BJ (cell line): ENCODE data around the gene DUSP8. TPM values are rescaled to one million over a fixed set of nuclear protein-coding genes. Genes with fewer than 3 reads are reported as not detected.
A peak's percentile ranks its signal among the peaks of the same experiment; 100 is the strongest.

Experiments
- CTCF ChIA-PET: fragments of 350-600 bp; formaldehyde crosslinking; extraction: SDS; loops from one replicate; lab custom pipeline; 2021; ENCODE audit warnings: antibody characterized with exemption, inconsistent platforms; lab: Yijun Ruan, JAX
- POLR2A ChIA-PET: fragments of 300-600 bp; sonication (Branson Sonifier 250); formaldehyde crosslinking; extraction: SDS; loops from one replicate; lab custom pipeline; 2021; ENCODE audit warnings: antibody characterized with exemption; lab: Charles Lee
- DNase-seq: peaks from one replicate; pipeline ENCODE4 v3.0.0-alpha.2; 2011; ENCODE audit warnings: low read depth
- H3K27me3 ChIP-seq: 2 replicates; pipeline ENCODE4 v1.6.0; 2011; ENCODE audit warnings: low read length; ENCODE audit not compliant: control insufficient read depth, insufficient read depth
- H3K36me3 ChIP-seq: 2 replicates; pipeline ENCODE4 v1.5.1; 2011; ENCODE audit warnings: low read length; ENCODE audit not compliant: control insufficient read depth, insufficient read depth
- H3K4me3 ChIP-seq: 2 replicates; pipeline ENCODE4 v1.5.1; 2011; ENCODE audit warnings: low read depth, mild to moderate bottlenecking, control low read depth, low read length
- polyA plus RNA-seq: library from polyadenylated mRNA; depleted of rRNA; stranded (reverse); fragments of >200 nt; gene quantifications from 2 replicates; pipeline ENCODE4 v1.2.3, GENCODE V29; 2011
- TF ChIP-seq, protein P1 (sequence below): IDR thresholded peaks from 2 replicates; pipeline ENCODE4 v1.5.1; 2011; ENCODE audit warnings: low read depth, mild to moderate bottlenecking, control low read depth, inconsistent platforms, low read length, moderate library complexity; ENCODE audit not compliant: insufficient read depth

DUSP8 gene
- polyA plus RNA-seq, 1 experiment = 3.4 TPM

DNA sequence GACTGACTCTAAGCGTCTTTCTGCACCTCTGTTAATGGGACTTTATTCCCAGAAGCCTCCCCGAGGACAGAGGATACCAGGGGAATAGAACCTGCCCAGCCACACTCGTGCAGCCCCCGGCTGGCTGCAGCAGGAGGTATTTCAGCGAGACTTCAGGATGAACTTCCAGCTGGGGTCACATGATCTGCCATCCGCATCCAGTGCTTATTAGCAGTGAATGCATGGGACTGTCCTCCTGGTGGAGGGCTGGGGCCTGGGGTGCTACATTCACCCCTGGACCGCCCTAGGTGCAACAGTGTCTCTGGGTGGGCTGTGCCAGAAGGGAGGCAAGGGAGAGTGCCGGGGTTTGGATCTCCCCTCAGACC is 1.6 kb downstream of the DUSP8 start:
- Histone ChIP-seq H3K27me3 (peaks cover 2% of the 10 kb centered on the region; the same call in 1 of the 2 replicates), H3K4me3 (peak overlapping the region; percentile 69), H3K36me3 (no peaks in the 10 kb centered on the region)
- CTCF ChIA-PET = interaction anchor here (1.1 to 12.4 kb wide), 3 partner anchors 11 to 48 kb away, joined by 4 to 301 read pairs (median 4); no protein-coding TSS in a partner anchor
- POLR2A ChIA-PET = no interaction called here
- no peak for DNase-seq
- TF ChIP-seq, protein P1, sequence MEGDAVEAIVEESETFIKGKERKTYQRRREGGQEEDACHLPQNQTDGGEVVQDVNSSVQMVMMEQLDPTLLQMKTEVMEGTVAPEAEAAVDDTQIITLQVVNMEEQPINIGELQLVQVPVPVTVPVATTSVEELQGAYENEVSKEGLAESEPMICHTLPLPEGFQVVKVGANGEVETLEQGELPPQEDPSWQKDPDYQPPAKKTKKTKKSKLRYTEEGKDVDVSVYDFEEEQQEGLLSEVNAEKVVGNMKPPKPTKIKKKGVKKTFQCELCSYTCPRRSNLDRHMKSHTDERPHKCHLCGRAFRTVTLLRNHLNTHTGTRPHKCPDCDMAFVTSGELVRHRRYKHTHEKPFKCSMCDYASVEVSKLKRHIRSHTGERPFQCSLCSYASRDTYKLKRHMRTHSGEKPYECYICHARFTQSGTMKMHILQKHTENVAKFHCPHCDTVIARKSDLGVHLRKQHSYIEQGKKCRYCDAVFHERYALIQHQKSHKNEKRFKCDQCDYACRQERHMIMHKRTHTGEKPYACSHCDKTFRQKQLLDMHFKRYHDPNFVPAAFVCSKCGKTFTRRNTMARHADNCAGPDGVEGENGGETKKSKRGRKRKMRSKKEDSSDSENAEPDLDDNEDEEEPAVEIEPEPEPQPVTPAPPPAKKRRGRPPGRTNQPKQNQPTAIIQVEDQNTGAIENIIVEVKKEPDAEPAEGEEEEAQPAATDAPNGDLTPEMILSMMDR = no peak

DNA sequence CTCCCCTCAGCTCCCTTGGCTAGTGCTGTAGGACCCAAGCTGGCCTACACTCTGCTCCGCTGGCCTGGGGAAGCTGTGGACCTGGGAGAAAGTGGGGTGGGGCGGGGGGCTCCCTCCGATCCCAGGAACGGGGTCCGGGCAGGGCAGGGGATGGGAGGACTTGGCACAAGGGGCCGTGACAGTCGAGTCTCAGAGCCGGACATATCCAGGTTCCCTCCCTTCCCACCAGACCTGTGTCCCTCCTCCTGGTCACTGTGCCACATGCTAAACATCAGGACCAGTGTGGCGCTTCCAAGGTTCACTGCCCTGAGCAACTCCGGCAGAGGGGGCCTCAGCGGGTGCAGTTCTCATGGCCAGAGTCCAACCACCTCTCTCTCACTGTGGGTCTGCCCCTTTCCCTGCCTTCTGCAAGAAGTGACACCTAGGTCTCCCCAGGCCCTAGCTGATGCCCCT is 2.0 kb downstream of the DUSP8 start:
- POLR2A ChIA-PET = no interaction called here
- CTCF ChIA-PET = interaction anchor here (1.1 to 12.4 kb wide), 3 partner anchors 10 to 49 kb away, joined by 4 to 301 read pairs (median 4); no protein-coding TSS in a partner anchor
- TF ChIP-seq, protein P1 = no peak
- DNase-seq = no peak
- Histone ChIP-seq H3K27me3 (peaks cover 2% of the 10 kb centered on the region; the same call in 1 of the 2 replicates), H3K36me3 (peaks cover 1% of the 10 kb centered on the region; the same call in 1 of the 2 replicates), H3K4me3 (no peak overlapping the region)

DNA sequence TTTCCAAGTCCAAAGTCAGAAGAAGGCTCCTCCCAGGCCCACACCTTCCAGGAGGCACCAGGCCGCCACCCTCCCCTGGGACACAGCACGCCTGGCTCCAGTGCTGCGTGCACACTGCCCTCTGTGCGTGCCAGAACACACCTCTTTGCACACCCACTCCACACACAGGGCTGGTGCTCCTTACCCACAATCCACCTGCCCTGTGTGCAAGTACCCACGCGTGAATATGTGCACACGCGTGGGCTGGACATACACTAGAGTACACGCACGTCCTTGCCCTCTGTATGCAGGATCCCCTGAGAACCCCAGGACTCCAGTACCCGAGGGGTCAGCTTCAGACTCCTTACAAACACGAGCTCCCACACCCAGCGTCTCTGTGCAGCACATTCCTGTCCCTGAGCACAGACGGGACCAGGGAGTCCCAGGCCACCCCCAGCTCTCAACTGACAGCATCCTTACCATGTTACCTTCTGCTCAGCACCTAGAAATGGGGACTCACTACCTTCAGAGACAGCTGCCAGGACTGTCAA is 2.8 kb downstream of the DUSP8 start:
- Histone ChIP-seq H3K36me3 (peaks cover 1% of the 10 kb centered on the region; the same call in 1 of the 2 replicates), H3K27me3 (peaks cover 2% of the 10 kb centered on the region; the same call in 1 of the 2 replicates), H3K4me3 (no peak overlapping the region)
- TF ChIP-seq, protein P1 = no peak
- ChIA-PET CTCF (interaction anchor here (1.5 to 12.4 kb wide), 2 partner anchors 10 to 24 kb away, joined by 4 to 301 read pairs; no protein-coding TSS in a partner anchor), POLR2A (no interaction called here)
- DNase-seq = no peak

DNA sequence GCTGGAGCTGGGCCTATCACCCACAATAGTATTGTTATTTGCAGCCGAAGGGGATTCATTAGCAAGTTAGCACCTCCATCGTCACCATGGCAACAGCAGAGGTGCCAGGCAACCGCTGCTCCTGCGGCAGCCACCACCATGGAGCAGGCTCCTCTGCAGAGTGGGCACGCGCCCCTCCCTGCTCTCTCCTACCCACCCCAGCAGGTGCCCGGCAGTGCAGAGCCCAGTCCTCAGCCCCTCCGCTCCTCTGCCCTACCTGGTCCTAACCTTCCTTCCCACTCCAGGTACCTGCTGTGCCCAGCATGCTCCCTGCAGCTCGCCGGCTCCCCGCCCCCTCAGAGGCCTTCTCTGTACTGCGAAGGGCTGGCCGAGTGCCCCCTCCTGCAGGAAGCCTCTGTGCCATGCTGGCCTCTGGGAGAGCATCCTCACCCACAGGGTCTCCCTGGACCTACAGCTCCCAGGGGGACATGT is 3.6 kb downstream of the DUSP8 start:
- TF ChIP-seq, protein P1 = no peak
- CTCF ChIA-PET = interaction anchor here (0.9 to 1.8 kb wide), 2 partner anchors 9 to 15 kb away, joined by 3 to 5 read pairs; no protein-coding TSS in a partner anchor
- DNase-seq = no peak
- no peak overlapping the region for H3K4me3 ChIP-seq
- POLR2A ChIA-PET = interaction anchor here (0.5 kb wide), 1 partner anchor 229 kb away, joined by 13 read pairs; no protein-coding TSS in a partner anchor
- H3K27me3 ChIP-seq = peaks cover 2% of the 10 kb centered on the region; the same call in 1 of the 2 replicates
- H3K36me3 ChIP-seq = peaks cover 2% of the 10 kb centered on the region; the same call in 1 of the 2 replicates

DNA sequence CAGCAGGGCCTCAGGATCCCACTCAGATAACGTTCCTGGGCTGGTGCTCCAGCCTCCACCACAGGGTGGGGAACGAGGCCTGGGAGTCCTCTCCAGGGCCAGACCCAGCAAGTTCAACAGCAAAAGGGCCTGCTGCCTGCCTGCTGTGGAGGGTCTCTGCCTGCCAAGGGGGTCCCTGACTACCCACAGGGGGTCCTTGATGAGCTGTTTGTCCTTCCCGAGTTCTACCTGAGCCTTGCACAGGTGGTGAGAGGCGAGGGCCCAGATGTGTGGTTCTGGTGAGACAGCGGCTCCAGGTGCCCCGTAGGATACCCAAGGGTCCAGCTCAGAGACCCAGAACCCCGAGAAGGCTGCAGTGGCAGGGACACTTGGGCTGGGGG is 4.4 kb downstream of the DUSP8 start:
- TF ChIP-seq, protein P1 = no peak
- Histone ChIP-seq H3K36me3 (peaks cover 6% of the 10 kb centered on the region), H3K27me3 (no peaks in the 10 kb centered on the region), H3K4me3 (no peak overlapping the region)
- CTCF ChIA-PET = interaction anchor here (0.8 to 1.8 kb wide), 3 partner anchors 9 to 20 kb away, joined by 3 to 5 read pairs (median 3); no protein-coding TSS in a partner anchor
- POLR2A ChIA-PET = no interaction called here
- DNase-seq = no peak
